HG03135 (cell line): Measurements from ENCODE around the gene MTMR12.
A peak's percentile ranks its signal among the peaks of the same experiment; 100 is the strongest.

Experiments used
- ATAC-seq: cut with Tn5 transposase; IDR thresholded peaks from one replicate; pipeline ENCODE4 v1.9.1; 2021; ENCODE audit warnings: mild to moderate bottlenecking, moderate library complexity; ENCODE audit not compliant: unreplicated experiment

MTMR12 gene

GRCh38 chr5:32312595-32313332 lies at the start of gene MTMR12:
TSS of gene MTMR12 (minus strand) at chr5:32312939. CDS start at chr5:32312838, 101 bp downstream.
- ATAC-seq: peak; percentile 95

GRCh38 chr5:32362527-32362926 lies 49.8 kb upstream of the MTMR12 start:
- no peak for ATAC-seq

GRCh38 chr5:32360906-32361305 lies 48.2 kb upstream of the MTMR12 start:
- ATAC-seq: no peak

- ATAC-seq: no peak
These were observed 45.9 kb upstream of the MTMR12 start for GRCh38 chr5:32358611-32359010.

GRCh38 chr5:32357658-32358057 lies 44.9 kb upstream of the MTMR12 start:
- no peak for ATAC-seq

GRCh38 chr5:32355686-32356085 lies 42.9 kb upstream of the MTMR12 start:
- ATAC-seq: no peak

GRCh38 chr5:32353420-32353819 lies 40.7 kb upstream of the MTMR12 start:
- no peak for ATAC-seq

- no peak for ATAC-seq
These were observed 39.9 kb upstream of the MTMR12 start for GRCh38 chr5:32352685-32353084.

GRCh38 chr5:32346869-32347268 lies 34.1 kb upstream of the MTMR12 start:
- ATAC-seq: no peak

GRCh38 chr5:32343058-32343672 lies 30.4 kb upstream of the MTMR12 start:
- no peak for ATAC-seq

GRCh38 chr5:32342656-32343055 lies 29.9 kb upstream of the MTMR12 start:
- no peak for ATAC-seq

GRCh38 chr5:32339878-32340277 lies 27.1 kb upstream of the MTMR12 start:
- no peak for ATAC-seq

- ATAC-seq: no peak
These were observed 26.5 kb upstream of the MTMR12 start for GRCh38 chr5:32339198-32339597.

GRCh38 chr5:32332966-32333365 lies 20.2 kb upstream of the MTMR12 start:
- ATAC-seq: no peak

- no peak for ATAC-seq
These were observed 19.6 kb upstream of the MTMR12 start for GRCh38 chr5:32332361-32332760.

- ATAC-seq: no peak
These were observed 19.2 kb upstream of the MTMR12 start for GRCh38 chr5:32331935-32332274.

GRCh38 chr5:32331217-32331934 lies 18.6 kb upstream of the MTMR12 start:
- no peak for ATAC-seq

GRCh38 chr5:32330126-32330971 lies 17.6 kb upstream of the MTMR12 start:
- no peak for ATAC-seq

- ATAC-seq: peak; percentile 72
These were observed 16.7 kb upstream of the MTMR12 start for GRCh38 chr5:32329395-32329834.

GRCh38 chr5:32326216-32326772 lies 13.6 kb upstream of the MTMR12 start:
- no peak for ATAC-seq

GRCh38 chr5:32325616-32326015 lies 12.9 kb upstream of the MTMR12 start:
- ATAC-seq: no peak
